ENCODE data around the gene FAF2. TPM values are rescaled to one million over a fixed set of nuclear protein-coding genes. Genes with fewer than 3 reads are reported as not detected.
"Not testable (repeated sequence)": the region's sequence is repeated elsewhere in the genome, so short reads cannot be mapped to it uniquely, and the experiment has no call there.

FAF2 gene
- total and polyA plus RNA-seq, 12 donors, result 21.2 to 68.2 (median 40.6) TPM

DNA sequence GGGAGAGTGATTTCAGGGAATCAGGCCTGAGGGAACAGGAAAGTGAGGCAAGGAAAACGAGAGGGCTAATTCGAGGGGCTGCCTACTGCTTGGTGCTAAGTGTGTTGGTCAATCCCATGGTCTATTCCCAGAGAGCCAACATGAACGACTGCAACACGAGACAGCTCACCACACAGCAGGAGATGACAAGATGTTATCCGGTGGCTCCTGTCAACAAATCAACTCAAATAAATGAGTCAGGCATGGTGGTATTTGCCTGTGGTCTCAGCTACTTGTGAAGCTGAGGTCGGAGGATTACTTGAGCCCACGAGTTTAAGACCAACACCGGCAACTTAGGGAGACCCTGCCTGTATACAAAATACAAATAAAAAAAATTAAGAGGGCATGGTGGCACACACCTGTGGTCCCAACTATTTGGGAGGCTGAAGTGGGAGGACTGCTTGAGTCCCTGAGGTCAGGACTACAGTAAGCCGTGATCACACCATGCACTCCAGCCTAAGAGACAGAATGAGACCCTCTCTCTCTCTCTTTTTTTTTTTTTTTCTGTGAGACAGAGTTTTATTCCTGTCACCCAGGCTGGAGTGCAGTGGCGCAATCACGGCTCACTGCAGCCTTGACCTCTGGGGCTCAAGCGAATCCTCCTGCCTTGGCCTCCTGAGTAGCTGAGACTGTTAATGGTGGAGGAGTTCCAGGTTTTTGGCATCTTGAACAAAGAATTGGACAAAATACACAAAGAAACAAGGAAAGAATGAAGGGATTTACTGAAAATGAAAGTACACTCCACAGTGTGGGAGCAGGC, 9.0 kb upstream of the FAF2 start:
- WGBS, 4 donors, result 70 to 79% (median 77%) methylated on average over 12 of the region's 12 CpGs
- no peaks in the 10 kb centered on the region for H3K36me3 ChIP-seq (replicated peaks in 1 of 2)
- DNase-seq, result no peak
- intact Hi-C loops (cut with DNase I), result no loop called here
- no peaks in the 10 kb centered on the region for H3K27me3 ChIP-seq
- no peaks in the 10 kb centered on the region for H3K4me1 ChIP-seq (replicated peaks in 1 of 2)
- no peaks in the 10 kb centered on the region for H3K9me3 ChIP-seq (replicated peaks in 1 of 3)
- no peak overlapping the region for H3K27ac ChIP-seq
- no peak for TF ChIP-seq POLR2A (IDR thresholded peaks at IDR 0.05)
- TF ChIP-seq, protein P1, sequence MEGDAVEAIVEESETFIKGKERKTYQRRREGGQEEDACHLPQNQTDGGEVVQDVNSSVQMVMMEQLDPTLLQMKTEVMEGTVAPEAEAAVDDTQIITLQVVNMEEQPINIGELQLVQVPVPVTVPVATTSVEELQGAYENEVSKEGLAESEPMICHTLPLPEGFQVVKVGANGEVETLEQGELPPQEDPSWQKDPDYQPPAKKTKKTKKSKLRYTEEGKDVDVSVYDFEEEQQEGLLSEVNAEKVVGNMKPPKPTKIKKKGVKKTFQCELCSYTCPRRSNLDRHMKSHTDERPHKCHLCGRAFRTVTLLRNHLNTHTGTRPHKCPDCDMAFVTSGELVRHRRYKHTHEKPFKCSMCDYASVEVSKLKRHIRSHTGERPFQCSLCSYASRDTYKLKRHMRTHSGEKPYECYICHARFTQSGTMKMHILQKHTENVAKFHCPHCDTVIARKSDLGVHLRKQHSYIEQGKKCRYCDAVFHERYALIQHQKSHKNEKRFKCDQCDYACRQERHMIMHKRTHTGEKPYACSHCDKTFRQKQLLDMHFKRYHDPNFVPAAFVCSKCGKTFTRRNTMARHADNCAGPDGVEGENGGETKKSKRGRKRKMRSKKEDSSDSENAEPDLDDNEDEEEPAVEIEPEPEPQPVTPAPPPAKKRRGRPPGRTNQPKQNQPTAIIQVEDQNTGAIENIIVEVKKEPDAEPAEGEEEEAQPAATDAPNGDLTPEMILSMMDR (IDR thresholded peaks at IDR 0.05), result no peak
- no peak overlapping the region for H3K4me3 ChIP-seq

DNA sequence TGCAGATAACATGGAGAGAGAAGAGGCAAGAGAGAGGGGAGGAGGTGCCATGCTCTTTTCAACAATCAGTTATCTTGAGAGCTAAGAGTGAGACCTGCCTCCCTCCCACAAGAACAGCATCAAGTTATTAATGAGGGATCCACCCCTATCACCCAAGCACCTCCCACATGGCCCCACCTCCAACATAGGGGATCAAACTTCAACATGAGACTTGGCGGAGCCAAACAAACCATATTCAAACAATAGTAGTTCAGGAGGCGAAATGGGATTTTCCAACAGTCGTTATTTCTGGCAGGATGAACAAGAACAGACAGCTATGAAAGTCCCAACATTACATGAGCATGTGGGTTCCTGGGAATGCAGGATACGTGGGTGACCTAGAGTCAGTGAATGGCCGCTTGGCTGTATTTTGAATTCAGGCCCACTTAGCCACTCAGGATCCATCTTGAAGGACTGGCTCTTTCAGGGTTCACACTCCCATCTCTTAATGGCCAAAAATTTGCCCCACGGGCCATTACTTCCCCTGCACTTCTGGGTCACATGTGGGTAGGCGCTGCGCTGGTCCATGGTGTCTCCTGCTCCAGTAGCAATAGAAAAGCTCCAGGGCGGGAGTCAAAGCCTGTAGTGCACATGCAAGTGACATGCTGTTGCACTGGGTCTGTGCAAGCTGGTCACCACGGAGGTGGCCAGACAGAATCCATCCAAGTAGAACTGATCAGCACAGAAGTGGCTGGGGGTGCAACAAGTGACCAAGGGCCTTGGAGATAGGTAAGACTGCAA, 7.1 kb upstream of the FAF2 start:
- DNase-seq, result no peak
- H3K4me3 ChIP-seq, result no peak overlapping the region
- no peaks in the 10 kb centered on the region for H3K36me3 ChIP-seq (replicated peaks in 1 of 2)
- no peak overlapping the region for H3K27ac ChIP-seq
- H3K9me3 ChIP-seq (replicated peaks in 1 of 3), result no peaks in the 10 kb centered on the region
- intact Hi-C loops (cut with DNase I), result no loop called here
- TF ChIP-seq POLR2A (IDR thresholded peaks at IDR 0.05), result no peak
- TF ChIP-seq, protein P1 (IDR thresholded peaks at IDR 0.05), result no peak
- WGBS, 4 donors, result 83 to 85% (median 84%) methylated on average over 9 to 10 of the region's 10 CpGs
- H3K4me1 ChIP-seq (replicated peaks in 1 of 2), result no peaks in the 10 kb centered on the region
- no peaks in the 10 kb centered on the region for H3K27me3 ChIP-seq

DNA sequence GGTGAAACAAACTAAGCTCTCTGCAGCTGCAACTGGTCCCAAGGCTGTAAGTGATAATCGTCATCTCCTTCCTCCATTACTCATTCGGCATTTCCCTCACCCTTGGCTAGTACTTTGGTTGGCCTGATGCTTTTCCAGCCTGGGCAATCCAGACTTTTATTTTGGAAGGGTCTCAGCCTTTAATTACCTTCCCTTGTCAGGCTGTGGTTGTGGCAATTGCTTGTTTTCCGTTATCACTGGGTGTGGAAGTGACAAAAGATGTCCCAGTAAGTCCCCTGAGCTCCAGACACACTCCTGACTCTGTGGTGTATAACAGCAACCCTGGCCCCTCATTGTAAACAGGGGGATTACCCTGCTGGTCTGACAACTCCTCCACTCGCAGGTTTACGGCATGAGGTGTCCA, 6.3 kb upstream of the FAF2 start:
- no peak overlapping the region for H3K27ac ChIP-seq
- DNase-seq, result no peak
- no peaks in the 10 kb centered on the region for H3K9me3 ChIP-seq (replicated peaks in 1 of 3)
- TF ChIP-seq, protein P1 (IDR thresholded peaks at IDR 0.05), result no peak
- TF ChIP-seq POLR2A (IDR thresholded peaks at IDR 0.05), result no peak
- H3K27me3 ChIP-seq, result no peaks in the 10 kb centered on the region
- intact Hi-C loops (cut with DNase I), result no loop called here
- peaks cover 0 to 5% of the 10 kb centered on the region in 2 donors for H3K4me1 ChIP-seq (replicated peaks in 1 of 2)
- no peak overlapping the region for H3K4me3 ChIP-seq
- WGBS, 4 donors, result 39 to 47% (median 41%) methylated on average over 5 of the region's 5 CpGs
- H3K36me3 ChIP-seq (replicated peaks in 1 of 2), result no peaks in the 10 kb centered on the region

- H3K36me3 ChIP-seq (replicated peaks in 1 of 2); H3K4me1 ChIP-seq (replicated peaks in 1 of 2); H3K4me3 ChIP-seq; H3K27ac ChIP-seq; H3K27me3 ChIP-seq; H3K9me3 ChIP-seq (replicated peaks in 1 of 3); intact Hi-C loops (cut with DNase I); DNase-seq: not testable (repeated sequence)
- 64 to 80% (median 78%) methylated on average over 4 of the region's 4 CpGs for WGBS, 4 donors
Measured at GRCh38 chr5:176442911-176443310, 5.3 kb upstream of the FAF2 start.

Measured in adrenal gland (tissue), 12 donors.